Measurements from ENCODE around the gene ZNF396. TPM values are rescaled to one million over a fixed set of nuclear protein-coding genes. Genes with fewer than 3 reads are reported as not detected.

ZNF396 gene
- total RNA-seq, 4 donors from 2014 or later = 0.98 to 2.5 (median 1.3) TPM

DNA sequence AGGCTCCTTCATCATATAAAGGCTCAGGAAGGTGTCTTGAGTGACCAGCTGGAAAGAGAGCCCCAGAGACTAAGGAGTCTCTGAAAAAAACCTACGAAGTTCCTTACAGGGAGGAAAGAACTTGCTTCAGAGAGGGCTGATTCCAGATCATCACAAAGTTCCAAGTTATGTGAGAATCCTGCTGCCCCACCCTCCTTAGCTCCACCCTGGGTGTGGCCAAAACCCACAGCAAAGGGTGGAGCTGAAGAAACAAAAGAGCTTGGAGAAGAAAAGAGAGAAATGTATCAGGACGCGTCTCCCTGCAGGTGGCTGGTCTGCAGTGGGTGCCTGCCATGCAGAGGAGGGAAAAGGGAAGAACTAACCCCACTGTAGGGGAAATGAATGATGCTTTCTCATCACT, 32.8 kb upstream of the ZNF396 start:
- Histone ChIP-seq H3K9me3 (no peaks in the 10 kb centered on the region), H3K36me3 (no peaks in the 10 kb centered on the region), H3K4me1 (peaks cover 29% of the 10 kb centered on the region), H3K4me3 (no peak overlapping the region), H3K27me3 (no peaks in the 10 kb centered on the region), H3K27ac (no peak overlapping the region)
- no peak for DNase-seq (ENCODE audit: low spot score in 2 of 2)
- TF ChIP-seq POLR2AphosphoS5 (IDR thresholded peaks at IDR 0.05) (no peak), POLR2A (IDR thresholded peaks at IDR 0.05) (no peak), EP300 (IDR thresholded peaks at IDR 0.05) (no peak)
- TF ChIP-seq, protein P1, sequence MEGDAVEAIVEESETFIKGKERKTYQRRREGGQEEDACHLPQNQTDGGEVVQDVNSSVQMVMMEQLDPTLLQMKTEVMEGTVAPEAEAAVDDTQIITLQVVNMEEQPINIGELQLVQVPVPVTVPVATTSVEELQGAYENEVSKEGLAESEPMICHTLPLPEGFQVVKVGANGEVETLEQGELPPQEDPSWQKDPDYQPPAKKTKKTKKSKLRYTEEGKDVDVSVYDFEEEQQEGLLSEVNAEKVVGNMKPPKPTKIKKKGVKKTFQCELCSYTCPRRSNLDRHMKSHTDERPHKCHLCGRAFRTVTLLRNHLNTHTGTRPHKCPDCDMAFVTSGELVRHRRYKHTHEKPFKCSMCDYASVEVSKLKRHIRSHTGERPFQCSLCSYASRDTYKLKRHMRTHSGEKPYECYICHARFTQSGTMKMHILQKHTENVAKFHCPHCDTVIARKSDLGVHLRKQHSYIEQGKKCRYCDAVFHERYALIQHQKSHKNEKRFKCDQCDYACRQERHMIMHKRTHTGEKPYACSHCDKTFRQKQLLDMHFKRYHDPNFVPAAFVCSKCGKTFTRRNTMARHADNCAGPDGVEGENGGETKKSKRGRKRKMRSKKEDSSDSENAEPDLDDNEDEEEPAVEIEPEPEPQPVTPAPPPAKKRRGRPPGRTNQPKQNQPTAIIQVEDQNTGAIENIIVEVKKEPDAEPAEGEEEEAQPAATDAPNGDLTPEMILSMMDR (IDR thresholded peaks at IDR 0.05) = no peak
- 49% methylated on average over 3 of the region's 3 CpGs for WGBS

DNA sequence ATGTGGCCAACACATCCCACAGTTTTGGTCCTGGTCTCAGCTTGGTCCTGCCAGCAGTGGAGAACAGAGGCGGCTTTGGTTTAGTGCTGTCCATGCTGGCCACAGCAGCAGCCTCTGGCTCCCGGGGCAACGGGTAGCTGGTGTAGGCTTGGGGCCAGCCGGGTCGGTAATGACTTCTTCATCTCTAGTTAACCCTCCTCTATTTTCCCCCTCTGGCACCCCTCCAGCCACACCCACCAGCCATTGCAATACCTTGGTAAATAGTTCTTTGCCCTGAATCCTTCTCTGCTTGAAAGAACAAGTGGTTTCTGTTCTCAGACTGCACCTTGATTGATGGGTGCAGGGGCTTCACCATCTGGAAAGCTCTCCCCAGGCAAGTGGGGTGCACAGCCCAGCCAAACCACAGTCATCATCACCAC, 31.7 kb upstream of the ZNF396 start:
- DNase-seq (ENCODE audit: low spot score in 2 of 2) = no peak
- Histone ChIP-seq H3K4me3 (no peak overlapping the region), H3K9me3 (no peaks in the 10 kb centered on the region), H3K4me1 (peaks cover 29% of the 10 kb centered on the region), H3K27me3 (no peaks in the 10 kb centered on the region), H3K36me3 (no peaks in the 10 kb centered on the region), H3K27ac (no peak overlapping the region)
- 84% methylated on average over 5 of the region's 5 CpGs for WGBS
- TF ChIP-seq POLR2AphosphoS5 (IDR thresholded peaks at IDR 0.05) = no peak
- TF ChIP-seq EP300 (IDR thresholded peaks at IDR 0.05) = no peak
- no peak for TF ChIP-seq POLR2A (IDR thresholded peaks at IDR 0.05)

DNA sequence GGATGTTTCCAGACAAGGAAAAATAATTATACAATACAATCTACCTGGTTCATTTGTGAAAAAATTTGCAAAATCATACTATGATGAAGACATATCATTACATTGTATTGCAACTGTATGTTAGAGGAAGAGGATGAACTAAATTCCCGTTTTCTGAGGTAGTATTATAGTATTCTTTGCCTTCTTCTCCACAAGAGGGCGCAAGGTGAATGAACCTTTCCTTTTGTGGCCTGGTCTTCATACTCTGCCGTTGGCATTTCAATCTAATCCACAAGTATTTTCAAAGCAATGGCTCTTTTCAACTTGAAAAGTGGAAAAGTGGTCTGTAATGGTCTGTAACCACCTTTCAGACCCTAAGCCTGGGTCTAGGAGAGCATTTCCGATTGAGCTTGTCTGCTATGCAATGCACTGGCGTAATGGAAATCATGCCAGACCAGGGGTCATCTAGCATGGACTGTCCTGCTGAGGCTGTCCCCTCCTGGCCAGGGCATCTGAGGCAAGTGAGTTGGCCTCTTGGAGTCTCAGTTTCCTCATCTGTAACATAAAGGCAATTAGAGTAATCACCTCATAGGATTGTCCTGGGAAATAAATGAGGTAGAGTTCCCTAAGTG, 30.8 kb upstream of the ZNF396 start:
- no peak overlapping the region for H3K27ac ChIP-seq
- H3K4me3 ChIP-seq = no peak overlapping the region
- no peak for TF ChIP-seq EP300 (IDR thresholded peaks at IDR 0.05)
- TF ChIP-seq, protein P1 (IDR thresholded peaks at IDR 0.05) = peak; percentile 61 to 71
- 34% methylated on average over 5 of the region's 5 CpGs for WGBS
- peaks cover 29% of the 10 kb centered on the region for H3K4me1 ChIP-seq
- DNase-seq (ENCODE audit: low spot score in 2 of 2) = no peak
- H3K27me3 ChIP-seq = no peaks in the 10 kb centered on the region
- H3K9me3 ChIP-seq = no peaks in the 10 kb centered on the region
- no peaks in the 10 kb centered on the region for H3K36me3 ChIP-seq

DNA sequence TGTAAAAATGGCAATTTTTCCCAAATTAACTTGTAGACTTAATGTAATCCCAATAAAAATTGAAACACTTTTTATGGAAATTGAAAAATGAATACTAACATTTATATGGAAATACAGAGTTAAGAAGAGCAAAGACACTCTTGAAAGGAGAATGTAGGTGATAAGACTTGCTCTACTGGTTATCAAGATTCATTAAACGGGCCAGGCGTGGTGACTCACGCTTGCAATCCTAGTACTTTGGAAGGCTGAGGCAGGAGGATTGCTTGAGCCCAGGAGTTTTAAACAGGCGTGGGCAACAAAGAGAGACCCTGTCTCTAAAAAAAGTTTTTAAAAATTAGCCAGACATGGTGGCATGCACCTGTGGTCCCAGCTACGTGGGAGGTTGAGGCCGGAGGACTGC, 29.5 kb upstream of the ZNF396 start:
- Histone ChIP-seq H3K4me3 (no peak overlapping the region), H3K36me3 (no peaks in the 10 kb centered on the region), H3K27ac (no peak overlapping the region), H3K9me3 (no peaks in the 10 kb centered on the region), H3K4me1 (peaks cover 21% of the 10 kb centered on the region), H3K27me3 (no peaks in the 10 kb centered on the region)
- 65% methylated on average over 6 of the region's 6 CpGs for WGBS
- TF ChIP-seq, protein P1 (IDR thresholded peaks at IDR 0.05) = no peak
- TF ChIP-seq POLR2AphosphoS5 (IDR thresholded peaks at IDR 0.05) = no peak
- no peak for TF ChIP-seq EP300 (IDR thresholded peaks at IDR 0.05)
- TF ChIP-seq POLR2A (IDR thresholded peaks at IDR 0.05) = no peak
- DNase-seq (ENCODE audit: low spot score in 2 of 2) = no peak

DNA sequence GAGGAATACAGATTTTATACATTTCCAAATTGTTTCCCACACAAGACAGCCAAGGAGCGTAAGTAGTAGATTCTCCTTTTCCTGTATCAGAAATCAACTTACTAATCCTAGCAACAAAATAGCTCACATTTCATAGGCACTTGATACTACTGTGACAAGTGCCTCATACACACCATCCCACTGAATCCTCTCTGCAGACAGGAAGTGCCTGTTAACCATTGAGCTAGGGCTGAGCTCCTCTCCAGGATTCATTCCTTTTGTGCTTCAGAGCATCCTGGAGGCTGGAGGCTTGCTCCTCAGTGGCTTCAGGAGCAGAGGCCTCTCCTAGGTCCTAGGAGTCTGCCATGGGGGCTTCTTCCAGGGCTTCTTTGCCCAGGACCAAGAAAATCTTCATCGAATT, 20.8 kb upstream of the ZNF396 start:
- Histone ChIP-seq H3K4me1 (no peaks in the 10 kb centered on the region), H3K9me3 (no peaks in the 10 kb centered on the region), H3K36me3 (no peaks in the 10 kb centered on the region), H3K27ac (no peak overlapping the region), H3K4me3 (no peak overlapping the region), H3K27me3 (peaks cover 3% of the 10 kb centered on the region)
- DNase-seq (ENCODE audit: low spot score in 2 of 2) = no peak
- 82% methylated on average over 2 of the region's 2 CpGs for WGBS
- TF ChIP-seq POLR2AphosphoS5 (IDR thresholded peaks at IDR 0.05) = no peak
- no peak for TF ChIP-seq POLR2A (IDR thresholded peaks at IDR 0.05)
- TF ChIP-seq, protein P1 (IDR thresholded peaks at IDR 0.05) = no peak
- no peak for TF ChIP-seq EP300 (IDR thresholded peaks at IDR 0.05)

GRCh38 chr18:35393716-35394115, 16.6 kb upstream of the ZNF396 start:
- no peak overlapping the region for H3K4me3 ChIP-seq
- no peak for DNase-seq (ENCODE audit: low spot score in 2 of 2)

More at GRCh38 chr18:35393716-35394115, 16.6 kb upstream of the ZNF396 start:
- no peak overlapping the region for H3K27ac ChIP-seq
- peaks cover under 1% of the 10 kb centered on the region for H3K27me3 ChIP-seq
- TF ChIP-seq, protein P1 (IDR thresholded peaks at IDR 0.05) = no peak
- no peaks in the 10 kb centered on the region for H3K36me3 ChIP-seq
- peaks cover 1% of the 10 kb centered on the region for H3K4me1 ChIP-seq
- H3K9me3 ChIP-seq = no peaks in the 10 kb centered on the region

All from suprapubic skin (tissue), 4 donors.